ENCODE measurements around the gene REV3L.

Gene REV3L

GRCh38 chr6:111252726-111253125, 230.3 kb downstream of the REV3L start:
- TF ChIP-seq, protein P1, sequence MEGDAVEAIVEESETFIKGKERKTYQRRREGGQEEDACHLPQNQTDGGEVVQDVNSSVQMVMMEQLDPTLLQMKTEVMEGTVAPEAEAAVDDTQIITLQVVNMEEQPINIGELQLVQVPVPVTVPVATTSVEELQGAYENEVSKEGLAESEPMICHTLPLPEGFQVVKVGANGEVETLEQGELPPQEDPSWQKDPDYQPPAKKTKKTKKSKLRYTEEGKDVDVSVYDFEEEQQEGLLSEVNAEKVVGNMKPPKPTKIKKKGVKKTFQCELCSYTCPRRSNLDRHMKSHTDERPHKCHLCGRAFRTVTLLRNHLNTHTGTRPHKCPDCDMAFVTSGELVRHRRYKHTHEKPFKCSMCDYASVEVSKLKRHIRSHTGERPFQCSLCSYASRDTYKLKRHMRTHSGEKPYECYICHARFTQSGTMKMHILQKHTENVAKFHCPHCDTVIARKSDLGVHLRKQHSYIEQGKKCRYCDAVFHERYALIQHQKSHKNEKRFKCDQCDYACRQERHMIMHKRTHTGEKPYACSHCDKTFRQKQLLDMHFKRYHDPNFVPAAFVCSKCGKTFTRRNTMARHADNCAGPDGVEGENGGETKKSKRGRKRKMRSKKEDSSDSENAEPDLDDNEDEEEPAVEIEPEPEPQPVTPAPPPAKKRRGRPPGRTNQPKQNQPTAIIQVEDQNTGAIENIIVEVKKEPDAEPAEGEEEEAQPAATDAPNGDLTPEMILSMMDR (IDR thresholded peaks at IDR 0.05; ENCODE audit: insufficient read depth, low read length, poor library complexity, severe bottlenecking), result no peak
- H3K4me3 ChIP-seq (replicated peaks; ENCODE audit: low read depth, low read length), result no peak overlapping the region
- no peaks in the 10 kb centered on the region for H3K27me3 ChIP-seq (replicated peaks; ENCODE audit: control insufficient read depth, insufficient read depth, low read length)
- no peak for DNase-seq (ENCODE audit: extremely low read depth, insufficient read length)
- no peaks in the 10 kb centered on the region for H3K36me3 ChIP-seq (ENCODE audit: control insufficient read depth, insufficient read depth, low read length)

DNA sequence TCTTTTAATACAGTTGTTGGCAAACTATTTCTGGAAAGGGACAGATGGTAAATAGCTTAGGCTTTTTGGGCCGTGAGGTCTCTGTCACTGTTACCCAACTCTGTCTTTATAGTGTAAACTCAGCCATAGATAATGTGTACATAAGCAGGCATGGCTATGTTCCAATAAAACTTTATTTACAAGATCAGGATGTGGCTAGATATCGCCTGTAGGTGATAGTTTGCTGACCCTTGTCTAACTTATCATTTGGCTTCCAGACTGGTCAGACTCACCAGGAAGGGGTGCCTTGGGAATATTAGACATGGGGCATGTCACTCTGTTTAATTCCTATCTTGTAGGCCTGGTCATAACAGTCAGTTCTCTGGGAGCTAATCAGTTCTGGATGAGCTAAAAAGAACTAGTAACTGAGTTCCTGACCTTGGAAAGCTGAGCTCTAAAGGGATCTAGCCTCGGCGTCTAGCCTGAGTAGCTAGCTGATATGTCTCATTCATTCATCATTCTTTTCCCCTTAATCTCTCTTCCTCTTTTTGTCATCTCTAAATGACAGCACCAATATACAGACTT, 232.1 kb downstream of the REV3L start:
- no peak overlapping the region for H3K4me3 ChIP-seq (replicated peaks; ENCODE audit: low read depth, low read length)
- H3K27me3 ChIP-seq (replicated peaks; ENCODE audit: control insufficient read depth, insufficient read depth, low read length), result no peaks in the 10 kb centered on the region
- DNase-seq (ENCODE audit: extremely low read depth, insufficient read length), result no peak
- TF ChIP-seq, protein P1 (IDR thresholded peaks at IDR 0.05; ENCODE audit: insufficient read depth, low read length, poor library complexity, severe bottlenecking), result no peak
- no peaks in the 10 kb centered on the region for H3K36me3 ChIP-seq (ENCODE audit: control insufficient read depth, insufficient read depth, low read length)
